AG04449 (cell line): ENCODE measurements around the gene PPP2R2B.

Experiments used
- CTCF ChIA-PET: fragments of 350-600 bp; formaldehyde crosslinking; extraction: SDS; loops from one replicate; lab custom pipeline; 2021; ENCODE audit warnings: antibody characterized with exemption; lab: Yijun Ruan, JAX
- POLR2A ChIA-PET: fragments of 400-600, 350-600 bp; formaldehyde crosslinking; extraction: SDS; loops from one replicate; lab custom pipeline; 2020; ENCODE audit warnings: antibody characterized with exemption, inconsistent platforms; lab: Yijun Ruan, JAX
- DNase-seq: peaks from one replicate; pipeline ENCODE4 v3.0.0-alpha.2; 2010; ENCODE audit warnings: low read depth, low spot score
- H3K4me3 ChIP-seq: 2 replicates; pipeline ENCODE4 v1.5.1; 2011; ENCODE audit warnings: low read depth, mild to moderate bottlenecking, control low read depth, low read length
- CTCF ChIP-seq: IDR thresholded peaks from one replicate; pipeline ENCODE4 v1.5.1; 2011; ENCODE audit warnings: mild to moderate bottlenecking, moderate library complexity, low read length, control low read depth, inconsistent platforms; ENCODE audit not compliant: insufficient read depth; ENCODE audit errors: missing control alignments

Gene PPP2R2B

GRCh38 chr5:146671561-146672295 lies 206.8 kb downstream of the PPP2R2B start:
- TF ChIP-seq CTCF = no peak
- no peak overlapping the region for H3K4me3 ChIP-seq
- ChIA-PET CTCF (no interaction called here), POLR2A (no interaction called here)
- no peak for DNase-seq

- no peak overlapping the region for H3K4me3 ChIP-seq
- ChIA-PET CTCF (interaction anchor here (1.1 kb wide), 1 partner anchor 296 kb away, joined by 5 read pairs; no protein-coding TSS in a partner anchor), POLR2A (no interaction called here)
- no peak for TF ChIP-seq CTCF
- no peak for DNase-seq
These were observed 208.9 kb downstream of the PPP2R2B start for GRCh38 chr5:146669656-146670055.

- no peak for TF ChIP-seq CTCF
- DNase-seq = no peak
- ChIA-PET CTCF (interaction anchor here (1.9 kb wide), 1 partner anchor 298 kb away, joined by 8 read pairs; no protein-coding TSS in a partner anchor), POLR2A (no interaction called here)
- no peak overlapping the region for H3K4me3 ChIP-seq
These were observed 210.8 kb downstream of the PPP2R2B start for GRCh38 chr5:146667633-146668272.

GRCh38 chr5:146662229-146662628 lies 216.3 kb downstream of the PPP2R2B start:
- ChIA-PET CTCF (interaction anchor here (1.1 to 1.3 kb wide), 2 partner anchors 302 to 304 kb away, joined by 3 to 4 read pairs; no protein-coding TSS in a partner anchor), POLR2A (no interaction called here)

GRCh38 chr5:146660376-146660960 lies 218.1 kb downstream of the PPP2R2B start:
- TF ChIP-seq CTCF = no peak
- DNase-seq = no peak
- no peak overlapping the region for H3K4me3 ChIP-seq
- ChIA-PET POLR2A (no interaction called here), CTCF (no interaction called here)

More at GRCh38 chr5:146662229-146662628, 216.3 kb downstream of the PPP2R2B start:
- TF ChIP-seq CTCF = no peak
- no peak for DNase-seq
- no peak overlapping the region for H3K4me3 ChIP-seq

- DNase-seq = no peak
- CTCF ChIA-PET = no interaction called here
- POLR2A ChIA-PET = no interaction called here
- no peak overlapping the region for H3K4me3 ChIP-seq
- no peak for TF ChIP-seq CTCF
These were observed 218.6 kb downstream of the PPP2R2B start for GRCh38 chr5:146659961-146660360.
